Measurements from ENCODE around the gene ARHGEF11. TPM values are rescaled to one million over a fixed set of nuclear protein-coding genes. Genes with fewer than 3 reads are reported as not detected.

Gene ARHGEF11
- polyA plus RNA-seq, 4 donors, result 29.8 to 33.9 (median 32.6) TPM

GRCh38 chr1:156898161-156898566 lies 147.4 kb downstream of the ARHGEF11 start:
- DNase-seq (ENCODE audit: low read depth in 4 of 4, low spot score in 3 of 4), result peak in 1 of 4 donors; percentile 48

GRCh38 chr1:156897078-156897825 lies 148.3 kb downstream of the ARHGEF11 start:
- DNase-seq (ENCODE audit: low read depth in 4 of 4, low spot score in 3 of 4), result no peak

GRCh38 chr1:156896490-156897033 lies 149.0 kb downstream of the ARHGEF11 start:
- DNase-seq (ENCODE audit: low read depth in 4 of 4, low spot score in 3 of 4), result no peak

GRCh38 chr1:156895927-156896326 lies 149.6 kb downstream of the ARHGEF11 start:
- DNase-seq (ENCODE audit: low read depth in 4 of 4, low spot score in 3 of 4), result no peak

- DNase-seq (ENCODE audit: low read depth in 4 of 4, low spot score in 3 of 4), result no peak
Observed at GRCh38 chr1:156895455-156895812, 150.1 kb downstream of the ARHGEF11 start.

- no peak for DNase-seq (ENCODE audit: low read depth in 4 of 4, low spot score in 3 of 4)
Observed at GRCh38 chr1:156894711-156895454, 150.7 kb downstream of the ARHGEF11 start.

- DNase-seq (ENCODE audit: low read depth in 4 of 4, low spot score in 3 of 4), result no peak
Observed at GRCh38 chr1:156894001-156894400, 151.5 kb downstream of the ARHGEF11 start.

- peak in 2 of 4 donors; percentile 38 to 56 for DNase-seq (ENCODE audit: low read depth in 4 of 4, low spot score in 3 of 4)
Observed at GRCh38 chr1:156893048-156893953, 152.2 kb downstream of the ARHGEF11 start, which contains the start of gene PEAR1. PEAR1 (plus strand) TSS chr1:156893718; CDS start chr1:156903927, 10,209 bp downstream.

- peak; percentile 80 to 87 (median 86) for DNase-seq (ENCODE audit: low read depth in 4 of 4, low spot score in 3 of 4)
Observed at GRCh38 chr1:156892190-156893047, 153.1 kb downstream of the ARHGEF11 start.

- DNase-seq (ENCODE audit: low read depth in 4 of 4, low spot score in 3 of 4), result peak; percentile 67 to 75 (median 68)
Observed at GRCh38 chr1:156889802-156890580, 155.6 kb downstream of the ARHGEF11 start.

GRCh38 chr1:156887734-156888133 lies 157.8 kb downstream of the ARHGEF11 start:
- no peak for DNase-seq (ENCODE audit: low read depth in 4 of 4, low spot score in 3 of 4)

GRCh38 chr1:156887317-156887716 lies 158.2 kb downstream of the ARHGEF11 start:
- DNase-seq (ENCODE audit: low read depth in 4 of 4, low spot score in 3 of 4), result no peak

- no peak for DNase-seq (ENCODE audit: low read depth in 4 of 4, low spot score in 3 of 4)
Observed at GRCh38 chr1:156886583-156887281, 158.8 kb downstream of the ARHGEF11 start.

GRCh38 chr1:156885880-156886355 lies 159.6 kb downstream of the ARHGEF11 start:
- DNase-seq (ENCODE audit: low read depth in 4 of 4, low spot score in 3 of 4), result no peak

GRCh38 chr1:156885314-156885713 lies 160.2 kb downstream of the ARHGEF11 start:
- DNase-seq (ENCODE audit: low read depth in 4 of 4, low spot score in 3 of 4), result no peak
